Measurements from ENCODE around the gene SORCS2. TPM values are rescaled to one million over a fixed set of nuclear protein-coding genes. Genes with fewer than 3 reads are reported as not detected.

SORCS2 gene
- total and polyA plus RNA-seq, 7 donors = 0.18 to 1.5 (median 0.36) TPM

GRCh38 chr4:7338059-7338452 is 145.7 kb downstream of the SORCS2 start:
- H3K36me3 ChIP-seq (ENCODE audit: insufficient read depth in 1 of 2, low read depth in 1 of 2) = no peaks in the 10 kb centered on the region
- no peaks in the 10 kb centered on the region for H3K4me1 ChIP-seq
- no peak for ATAC-seq
- intact Hi-C loops (cut with DNase I) = no loop called here
- no peak overlapping the region for H3K27ac ChIP-seq
- 95 to 98% (median 96%) methylated on average over 5 of the region's 5 CpGs for WGBS, 3 donors
- DNase-seq = no peak
- no peak overlapping the region for H3K4me3 ChIP-seq
- TF ChIP-seq CTCF (IDR thresholded peaks at IDR 0.05) = no peak
- H3K27me3 ChIP-seq (ENCODE audit: insufficient read depth in 3 of 3, low read length in 2 of 3) = peaks cover 0 to 3% (median 2%) of the 10 kb centered on the region in 3 donors
- H3K9me3 ChIP-seq = peaks cover 5% of the 10 kb centered on the region

GRCh38 chr4:7338876-7339623 is 146.7 kb downstream of the SORCS2 start:
- Histone ChIP-seq H3K36me3 (ENCODE audit: insufficient read depth in 1 of 2, low read depth in 1 of 2) (no peaks in the 10 kb centered on the region), H3K27me3 (ENCODE audit: insufficient read depth in 3 of 3, low read length in 2 of 3) (peaks cover 0 to 3% (median 2%) of the 10 kb centered on the region in 3 donors), H3K27ac (no peak overlapping the region), H3K4me1 (no peaks in the 10 kb centered on the region), H3K4me3 (no peak overlapping the region), H3K9me3 (peaks cover 5% of the 10 kb centered on the region)
- intact Hi-C loops (cut with DNase I) = no loop called here
- DNase-seq = peak in 1 of 2 donors; percentile 15
- no peak for TF ChIP-seq CTCF (IDR thresholded peaks at IDR 0.05)
- WGBS, 3 donors = 92 to 96% (median 95%) methylated on average over 19 of the region's 19 CpGs
- ATAC-seq = no peak

GRCh38 chr4:7339751-7340552 is 147.6 kb downstream of the SORCS2 start:
- peaks cover 5% of the 10 kb centered on the region for H3K9me3 ChIP-seq
- ATAC-seq = no peak
- intact Hi-C loops (cut with DNase I) = no loop called here
- H3K4me3 ChIP-seq = no peak overlapping the region
- H3K36me3 ChIP-seq (ENCODE audit: insufficient read depth in 1 of 2, low read depth in 1 of 2) = no peaks in the 10 kb centered on the region
- WGBS, 3 donors = 93 to 94% (median 93%) methylated on average over 15 of the region's 15 CpGs
- H3K27me3 ChIP-seq (ENCODE audit: insufficient read depth in 3 of 3, low read length in 2 of 3) = peaks cover 0 to 3% (median 2%) of the 10 kb centered on the region in 3 donors
- no peak overlapping the region for H3K27ac ChIP-seq
- no peaks in the 10 kb centered on the region for H3K4me1 ChIP-seq
- TF ChIP-seq CTCF (IDR thresholded peaks at IDR 0.05) = no peak
- DNase-seq = peak in 1 of 2 donors; percentile 39

GRCh38 chr4:7340553-7341433 is 148.5 kb downstream of the SORCS2 start:
- no peaks in the 10 kb centered on the region for H3K4me1 ChIP-seq
- DNase-seq (peak in 1 of 2 donors; percentile 26), ATAC-seq (no peak)
- TF ChIP-seq CTCF (IDR thresholded peaks at IDR 0.05) = no peak
- 91 to 95% (median 93%) methylated on average over 17 of the region's 17 CpGs for WGBS, 3 donors
- peaks cover 5% of the 10 kb centered on the region for H3K9me3 ChIP-seq
- H3K4me3 ChIP-seq = no peak overlapping the region
- no peaks in the 10 kb centered on the region for H3K36me3 ChIP-seq (ENCODE audit: insufficient read depth in 1 of 2, low read depth in 1 of 2)
- no peak overlapping the region for H3K27ac ChIP-seq
- H3K27me3 ChIP-seq (ENCODE audit: insufficient read depth in 3 of 3, low read length in 2 of 3) = peaks cover 0 to 2% (median 0%) of the 10 kb centered on the region in 3 donors
- intact Hi-C loops (cut with DNase I) = no loop called here

Measured in psoas muscle (tissue), 8 donors.